ENCODE data around the gene TPCN2. TPM values are rescaled to one million over a fixed set of nuclear protein-coding genes. Genes with fewer than 3 reads are reported as not detected.

The TPCN2 gene
- total RNA-seq, 1 experiment from 2014 or later = 15.2 TPM

GRCh38 chr11:69083531-69084247 lies 35.0 kb downstream of the TPCN2 start:
- H3K36me3 ChIP-seq (ENCODE audit: control insufficient read depth in 1 of 2, insufficient read depth in 2 of 2, low read length in 2 of 2) = peaks cover 2 to 10% of the 10 kb centered on the region in 2 experiments; a peak in 3 of 4 replicates
- POLR2A ChIA-PET = no interaction called here
- no peaks in the 10 kb centered on the region for H4K20me1 ChIP-seq (ENCODE audit: insufficient read depth)
- no peaks in the 10 kb centered on the region for H3K9me2 ChIP-seq (ENCODE audit: insufficient read depth)
- no peak for ATAC-seq
- BruUV-seq (replicated peaks) = no TSS peak
- peaks cover 18 to 32% of the 10 kb centered on the region in 2 experiments for H3K4me1 ChIP-seq (ENCODE audit: control insufficient read depth in 1 of 2, insufficient read depth in 2 of 2, low read length in 2 of 2)
- no peak overlapping the region for H3K4me2 ChIP-seq (ENCODE audit: low read length)
- RAD21 ChIA-PET (ENCODE audit: low non-redundant PET in 1 of 2, low total read pairs in 2 of 2, uncharacterized antibody in 2 of 2, unreplicated experiment in 2 of 2) = no interaction called here
- intact Hi-C loops (cut with micrococcal nuclease) = no loop called here
- no peaks in the 10 kb centered on the region for H3K27me3 ChIP-seq (ENCODE audit: insufficient read depth, low read length)
- no peak overlapping the region for H2AFZ ChIP-seq (ENCODE audit: low read depth, low read length, poor library complexity, severe bottlenecking)
- no peak overlapping the region for H3K9ac ChIP-seq (ENCODE audit: low read length)
- no peak overlapping the region for H3K4me3 ChIP-seq (replicated peaks in 1 of 2; ENCODE audit: low read depth in 1 of 2, low read length in 2 of 2)
- no peak overlapping the region for H3K27ac ChIP-seq (ENCODE audit: low read depth, low read length)
- no peak for DNase-seq (ENCODE audit: low read depth, low spot score)
- no peaks in the 10 kb centered on the region for H3K9me3 ChIP-seq (ENCODE audit: control insufficient read depth in 1 of 2, insufficient read depth in 1 of 2, low read depth in 1 of 2, low read length in 2 of 2)
- CTCF ChIA-PET = no interaction called here
- no peaks in the 10 kb centered on the region for H3K79me2 ChIP-seq (ENCODE audit: insufficient read depth, low read length)
- TF ChIP-seq EZH2 (IDR thresholded peaks at IDR 0.05) = no peak
- no peak for TF ChIP-seq JUND (IDR thresholded peaks at IDR 0.05)
- no peak for TF ChIP-seq CBX3 (IDR thresholded peaks at IDR 0.05; ENCODE audit: low read depth)
- no peak for TF ChIP-seq SP1 (IDR thresholded peaks at IDR 0.05; ENCODE audit: low read depth)
- no peak for TF ChIP-seq EZH2phosphoT487 (IDR thresholded peaks at IDR 0.05; ENCODE audit: borderline replicate concordance)

- ATAC-seq = no peak
- POLR2A ChIA-PET = no interaction called here
- TF ChIP-seq ATF3 (IDR thresholded peaks at IDR 0.05) = no peak
- TF ChIP-seq ZBTB33 (IDR thresholded peaks at IDR 0.05; ENCODE audit: extremely low read depth, insufficient replicate concordance, low read length) = no peak
- no peak for TF ChIP-seq MAX (IDR thresholded peaks at IDR 0.05)
- TF ChIP-seq FOSL1 (IDR thresholded peaks at IDR 0.05; ENCODE audit: low read depth) = no peak
- no peak for TF ChIP-seq EZH2phosphoT487 (IDR thresholded peaks at IDR 0.05; ENCODE audit: borderline replicate concordance)
- no peak for TF ChIP-seq SIN3A (IDR thresholded peaks at IDR 0.05; ENCODE audit: low read depth)
- TF ChIP-seq ZFX (IDR thresholded peaks at IDR 0.05) = no peak
These were observed 35.6 kb downstream of the TPCN2 start for GRCh38 chr11:69084371-69084770.

More at GRCh38 chr11:69084371-69084770, 35.6 kb downstream of the TPCN2 start:
- BruUV-seq (replicated peaks) = no TSS peak
- no peaks in the 10 kb centered on the region for H3K79me2 ChIP-seq (ENCODE audit: insufficient read depth, low read length)
- no peaks in the 10 kb centered on the region for H3K9me2 ChIP-seq (ENCODE audit: insufficient read depth)
- peaks cover 22 to 33% of the 10 kb centered on the region in 2 experiments for H3K4me1 ChIP-seq (ENCODE audit: control insufficient read depth in 1 of 2, insufficient read depth in 2 of 2, low read length in 2 of 2)
- RAD21 ChIA-PET (ENCODE audit: low non-redundant PET in 1 of 2, low total read pairs in 2 of 2, uncharacterized antibody in 2 of 2, unreplicated experiment in 2 of 2) = no interaction called here
- intact Hi-C loops (cut with micrococcal nuclease) = no loop called here
- no peaks in the 10 kb centered on the region for H3K9me3 ChIP-seq (ENCODE audit: control insufficient read depth in 1 of 2, insufficient read depth in 1 of 2, low read depth in 1 of 2, low read length in 2 of 2)
- DNase-seq (ENCODE audit: low read depth, low spot score) = no peak
- no peaks in the 10 kb centered on the region for H4K20me1 ChIP-seq (ENCODE audit: insufficient read depth)
- no peak overlapping the region for H3K4me2 ChIP-seq (ENCODE audit: low read length)
- no peak overlapping the region for H3K4me3 ChIP-seq (replicated peaks in 1 of 2; ENCODE audit: low read depth in 1 of 2, low read length in 2 of 2)
- H2AFZ ChIP-seq (ENCODE audit: low read depth, low read length, poor library complexity, severe bottlenecking) = no peak overlapping the region
- peaks cover under 1 to 10% of the 10 kb centered on the region in 2 experiments; a peak in 3 of 4 replicates for H3K36me3 ChIP-seq (ENCODE audit: control insufficient read depth in 1 of 2, insufficient read depth in 2 of 2, low read length in 2 of 2)
- no peaks in the 10 kb centered on the region for H3K27me3 ChIP-seq (ENCODE audit: insufficient read depth, low read length)
- CTCF ChIA-PET = no interaction called here
- no peak overlapping the region for H3K27ac ChIP-seq (ENCODE audit: low read depth, low read length)
- H3K9ac ChIP-seq (ENCODE audit: low read length) = no peak overlapping the region
